GM21381 (cell line): ENCODE results near the gene C1orf56.

Experiments used
- ATAC-seq: cut with Tn5 transposase; IDR thresholded peaks from one replicate; pipeline ENCODE4 v1.9.1; 2021; ENCODE audit warnings: mild to moderate bottlenecking, moderate library complexity; ENCODE audit not compliant: unreplicated experiment

C1orf56 gene

DNA sequence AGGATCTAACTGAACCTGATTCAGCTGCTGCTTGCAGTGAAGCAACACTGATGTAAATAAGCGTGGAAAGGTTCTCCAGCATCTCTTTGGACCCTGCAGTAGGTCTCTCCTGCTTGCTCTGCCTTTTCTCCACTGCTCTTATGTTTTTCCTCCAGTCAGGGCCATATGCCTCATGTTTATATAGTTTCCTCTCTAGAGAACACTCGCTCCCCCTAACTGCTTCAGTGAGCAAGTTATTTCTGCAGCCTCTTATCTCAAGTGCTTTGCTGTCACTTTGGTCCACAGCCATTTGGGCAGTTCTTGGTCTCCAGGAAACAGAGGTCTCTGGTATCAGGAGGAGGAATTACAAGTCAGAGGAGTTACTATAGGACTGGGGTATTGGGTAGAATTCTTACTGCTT lies 34.0 kb upstream of the C1orf56 start:
- no peak for ATAC-seq

DNA sequence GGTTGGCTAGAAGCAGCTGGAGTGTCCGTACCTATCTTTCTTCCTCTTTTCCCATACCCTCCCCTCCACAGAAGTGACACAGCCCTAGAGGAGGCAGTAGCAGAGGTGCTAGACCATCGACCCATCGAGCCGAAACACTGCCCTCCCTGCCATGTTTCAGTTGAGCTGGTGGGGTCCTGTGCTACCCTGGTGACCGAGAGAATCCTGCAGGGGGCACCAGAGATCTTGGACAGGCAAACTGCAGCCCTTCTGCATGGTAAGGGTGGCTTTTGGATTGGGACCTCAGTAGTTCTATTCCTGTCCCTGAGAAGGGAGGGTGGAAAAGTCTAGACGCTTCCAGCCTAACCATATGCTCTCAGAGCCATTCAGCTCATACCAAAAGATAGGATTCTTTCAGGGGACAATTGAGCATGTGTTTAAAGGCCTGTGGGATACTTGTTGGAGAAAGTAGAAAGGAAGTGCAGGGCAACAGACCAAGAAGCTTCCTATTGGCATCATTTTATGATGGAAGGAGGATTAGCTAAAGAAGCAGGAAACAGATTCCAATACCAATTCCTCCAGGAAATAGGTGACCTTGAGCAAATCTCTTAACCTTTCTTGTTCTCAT lies 22.9 kb upstream of the C1orf56 start:
- no peak for ATAC-seq

DNA sequence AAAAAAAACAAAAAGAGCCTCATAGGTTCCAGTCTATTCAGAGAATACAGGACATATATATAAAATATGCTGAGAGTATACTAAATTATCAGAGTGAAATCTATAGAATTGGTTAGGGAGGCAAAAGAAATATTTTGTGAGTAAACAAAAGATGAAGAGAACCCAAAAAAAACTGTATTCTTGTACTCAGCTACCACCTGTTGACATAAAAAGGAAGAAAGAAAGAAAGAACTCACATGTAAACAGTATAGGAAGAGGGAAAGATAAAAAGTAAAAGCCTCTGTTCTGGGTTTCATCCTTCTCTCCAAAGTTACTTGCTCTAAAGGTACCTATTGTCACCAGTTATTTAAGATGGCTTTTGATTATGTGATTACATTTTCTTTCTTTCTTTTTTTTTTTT lies 21.1 kb upstream of the C1orf56 start:
- ATAC-seq, result no peak

DNA sequence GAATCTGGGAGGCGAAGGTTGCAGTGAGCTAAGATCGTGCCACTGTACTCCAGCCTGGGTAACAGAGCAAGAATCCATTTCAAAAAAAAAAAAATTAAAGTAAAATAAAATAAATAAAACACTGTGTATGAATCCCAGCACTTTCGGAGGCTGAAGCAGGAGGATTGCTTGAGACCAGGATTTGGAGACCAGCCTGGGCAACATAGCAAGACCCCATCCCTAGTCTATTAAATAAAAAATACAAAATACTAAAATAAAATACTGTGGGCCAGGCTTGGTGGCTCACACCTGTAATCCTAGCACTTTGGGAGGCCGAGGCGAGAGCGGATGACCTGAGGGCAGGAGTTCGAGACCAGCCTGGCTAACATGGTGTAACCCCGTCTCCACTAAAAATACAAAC lies 15.4 kb upstream of the C1orf56 start:
- ATAC-seq, result no peak

DNA sequence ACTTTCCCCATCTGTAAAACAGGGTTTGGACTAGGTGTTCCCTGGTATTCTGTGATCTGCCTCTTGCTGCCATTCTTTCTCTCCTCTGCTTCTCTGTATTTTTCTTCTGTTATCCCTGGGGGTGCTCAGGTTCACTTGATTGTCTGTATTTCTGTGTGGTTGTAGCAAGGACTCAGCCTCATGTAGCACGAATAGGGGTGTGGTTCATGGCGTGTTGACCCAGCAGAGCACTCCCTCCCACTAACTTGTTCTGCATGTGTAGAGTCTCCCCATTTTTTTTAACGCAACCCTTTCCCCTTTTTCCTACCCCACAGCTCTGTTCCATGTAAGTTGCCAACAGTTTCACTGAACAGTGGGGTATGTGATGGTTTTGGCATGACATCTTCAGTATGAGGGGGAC lies 12.4 kb upstream of the C1orf56 start:
- ATAC-seq, result no peak

DNA sequence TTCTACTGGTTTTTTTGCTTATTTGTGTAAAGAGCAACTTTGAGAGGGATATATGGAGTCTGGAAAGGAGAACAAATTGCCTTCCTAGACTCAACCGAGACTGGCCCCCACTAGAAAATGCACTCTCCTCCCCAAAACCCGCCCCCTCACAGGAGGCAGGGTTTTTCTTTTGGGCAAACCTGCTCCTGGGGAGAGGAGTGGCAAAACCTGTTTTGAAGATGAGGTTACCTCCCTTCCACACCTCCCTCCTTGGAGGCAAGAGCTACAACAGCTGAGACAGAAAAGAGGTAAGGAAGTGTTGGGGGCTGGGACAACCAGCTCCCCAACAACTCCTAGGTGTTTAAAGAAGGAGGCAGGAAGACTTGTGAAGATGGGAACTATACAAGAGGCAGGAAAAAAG lies 11.2 kb upstream of the C1orf56 start, which contains the start of gene BNIPL:
Gene BNIPL (plus strand): TSS at position 231 of the 400 bp plus-strand sequence. CDS start 140 bp downstream, at position 371.
- no peak for ATAC-seq

DNA sequence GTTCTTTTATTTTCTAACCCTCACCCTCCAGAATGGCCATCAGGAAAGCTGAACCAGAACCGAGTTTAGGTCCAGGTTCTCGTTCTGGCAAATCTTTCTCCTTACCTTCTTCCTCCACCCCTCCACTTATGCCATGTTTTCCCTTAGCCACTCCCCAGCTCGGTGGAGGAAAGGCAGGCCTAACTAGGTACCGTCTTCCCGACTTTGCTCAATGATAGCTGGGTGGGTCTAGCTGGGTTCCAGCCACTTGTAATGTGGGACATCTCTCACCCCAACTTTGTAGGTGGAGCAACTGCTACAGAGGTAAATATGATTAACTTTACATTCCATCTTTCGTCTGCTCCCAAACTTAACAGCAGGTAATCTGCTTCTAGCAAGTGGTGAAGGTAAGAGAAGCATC lies 10.5 kb upstream of the C1orf56 start:
- ATAC-seq, result no peak

DNA sequence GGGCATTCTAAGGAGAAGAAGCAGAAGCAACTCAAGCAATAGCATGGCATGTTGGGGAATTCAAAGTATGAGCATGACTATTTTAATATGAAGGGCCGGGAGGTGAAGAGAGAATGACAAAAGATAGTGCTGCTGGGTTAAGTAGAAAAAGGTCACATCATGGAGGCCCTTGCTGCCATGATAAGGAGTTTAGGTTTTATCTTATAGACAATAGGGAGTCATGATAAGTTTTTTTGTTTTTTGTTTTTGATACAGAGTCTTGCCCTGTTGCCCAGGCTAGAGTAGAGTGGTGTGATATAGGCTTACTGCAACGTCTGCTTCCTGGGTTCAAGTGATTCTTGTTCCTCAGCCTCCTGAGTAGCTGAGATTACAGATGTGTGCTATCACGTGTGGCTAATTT lies 8.0 kb upstream of the C1orf56 start:
- ATAC-seq, result no peak

DNA sequence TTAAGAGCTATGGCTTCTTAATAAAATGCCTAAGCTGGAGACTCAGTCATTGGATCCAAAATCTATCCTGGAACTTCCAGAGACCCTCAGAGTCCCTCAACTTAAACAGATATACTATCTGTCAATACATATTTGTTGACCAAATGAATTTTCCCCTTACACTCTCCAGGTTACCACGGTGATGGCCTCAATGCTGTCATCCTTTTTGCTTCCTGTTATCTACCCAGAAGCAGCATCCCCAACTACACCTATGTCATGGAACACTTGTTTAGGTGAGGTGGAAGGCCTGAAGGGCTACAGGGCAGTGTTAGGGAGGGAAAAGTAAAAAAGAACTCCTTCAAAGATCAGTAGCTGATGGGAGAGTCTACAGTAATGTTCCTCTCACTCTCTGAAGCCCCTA lies 4.4 kb upstream of the C1orf56 start:
- ATAC-seq, result no peak

DNA sequence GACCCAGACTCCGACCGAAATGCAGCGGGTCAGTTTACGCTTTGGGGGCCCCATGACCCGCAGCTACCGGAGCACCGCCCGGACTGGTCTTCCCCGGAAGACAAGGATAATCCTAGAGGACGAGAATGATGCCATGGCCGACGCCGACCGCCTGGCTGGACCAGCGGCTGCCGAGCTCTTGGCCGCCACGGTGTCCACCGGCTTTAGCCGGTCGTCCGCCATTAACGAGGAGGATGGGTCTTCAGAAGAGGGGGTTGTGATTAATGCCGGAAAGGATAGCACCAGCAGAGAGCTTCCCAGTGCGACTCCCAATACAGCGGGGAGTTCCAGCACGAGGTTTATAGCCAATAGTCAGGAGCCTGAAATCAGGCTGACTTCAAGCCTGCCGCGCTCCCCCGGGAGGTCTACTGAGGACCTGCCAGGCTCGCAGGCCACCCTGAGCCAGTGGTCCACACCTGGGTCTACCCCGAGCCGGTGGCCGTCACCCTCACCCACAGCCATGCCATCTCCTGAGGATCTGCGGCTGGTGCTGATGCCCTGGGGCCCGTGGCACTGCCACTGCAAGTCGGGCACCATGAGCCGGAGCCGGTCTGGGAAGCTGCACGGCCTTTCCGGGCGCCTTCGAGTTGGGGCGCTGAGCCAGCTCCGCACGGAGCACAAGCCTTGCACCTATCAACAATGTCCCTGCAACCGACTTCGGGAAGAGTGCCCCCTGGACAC lies 534 bp downstream of the C1orf56 start:
- peak; percentile 49 for ATAC-seq

DNA sequence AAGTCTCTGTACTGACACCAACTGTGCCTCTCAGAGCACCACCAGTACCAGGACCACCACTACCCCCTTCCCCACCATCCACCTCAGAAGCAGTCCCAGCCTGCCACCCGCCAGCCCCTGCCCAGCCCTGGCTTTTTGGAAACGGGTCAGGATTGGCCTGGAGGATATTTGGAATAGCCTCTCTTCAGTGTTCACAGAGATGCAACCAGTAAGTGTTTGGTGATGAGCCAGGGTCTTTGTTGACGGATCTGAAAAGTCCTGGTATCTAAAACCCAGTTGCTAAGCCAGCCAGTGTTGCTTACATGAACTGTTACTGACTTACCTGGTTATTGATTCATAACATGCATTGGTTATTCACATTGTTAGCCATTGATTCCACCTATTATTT lies 1.1 kb downstream of the C1orf56 start:
- ATAC-seq, result no peak

DNA sequence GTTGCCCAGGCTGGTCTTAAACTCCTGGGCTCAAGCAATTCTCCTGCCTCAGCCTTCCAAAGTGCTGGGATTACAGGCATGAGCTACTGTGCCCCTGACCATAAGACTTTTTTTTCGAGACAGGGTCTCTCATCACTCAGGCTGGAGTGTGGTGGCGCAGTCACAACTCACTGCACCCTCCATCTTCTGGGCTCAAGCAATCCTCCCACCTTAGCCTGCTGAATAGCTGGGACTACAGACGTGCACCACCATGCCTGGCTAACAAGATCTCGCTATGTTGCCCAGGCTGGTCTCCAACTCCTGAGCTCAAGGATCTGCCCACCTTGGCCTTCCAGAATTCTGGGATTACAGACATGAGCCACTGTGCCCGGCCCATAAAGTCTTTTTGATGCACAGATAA lies 1.9 kb downstream of the C1orf56 start:
- no peak for ATAC-seq

DNA sequence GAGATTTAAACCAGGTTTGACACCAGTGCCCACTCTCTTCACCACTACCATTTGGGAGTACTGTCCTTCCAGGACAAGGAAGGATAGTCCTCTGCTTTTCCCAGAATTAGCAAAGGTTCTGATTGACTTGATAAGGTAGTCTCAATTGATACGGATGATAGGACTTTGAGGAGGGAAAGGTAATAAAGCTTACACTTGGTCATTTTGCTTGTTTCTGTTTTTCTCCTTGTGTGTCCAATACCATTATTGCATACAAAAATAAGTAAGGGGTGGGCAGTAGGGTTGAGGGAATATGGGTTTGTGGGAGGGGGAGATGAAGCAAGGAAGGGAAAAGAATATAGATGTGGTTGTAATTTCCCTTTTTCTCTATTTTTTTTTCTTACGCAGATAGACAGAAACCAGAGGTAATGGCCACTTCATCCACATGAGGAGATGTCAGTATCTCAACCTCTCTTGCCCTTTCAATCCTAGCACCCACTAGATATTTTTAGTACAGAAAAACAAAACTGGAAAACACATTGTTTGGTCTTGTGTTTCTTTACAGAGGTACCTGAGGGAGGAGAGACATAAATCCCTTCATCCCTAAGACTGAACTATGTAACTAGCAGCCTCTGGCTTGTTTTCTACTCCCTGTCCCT lies 2.6 kb downstream of the C1orf56 start:
- ATAC-seq, result no peak

DNA sequence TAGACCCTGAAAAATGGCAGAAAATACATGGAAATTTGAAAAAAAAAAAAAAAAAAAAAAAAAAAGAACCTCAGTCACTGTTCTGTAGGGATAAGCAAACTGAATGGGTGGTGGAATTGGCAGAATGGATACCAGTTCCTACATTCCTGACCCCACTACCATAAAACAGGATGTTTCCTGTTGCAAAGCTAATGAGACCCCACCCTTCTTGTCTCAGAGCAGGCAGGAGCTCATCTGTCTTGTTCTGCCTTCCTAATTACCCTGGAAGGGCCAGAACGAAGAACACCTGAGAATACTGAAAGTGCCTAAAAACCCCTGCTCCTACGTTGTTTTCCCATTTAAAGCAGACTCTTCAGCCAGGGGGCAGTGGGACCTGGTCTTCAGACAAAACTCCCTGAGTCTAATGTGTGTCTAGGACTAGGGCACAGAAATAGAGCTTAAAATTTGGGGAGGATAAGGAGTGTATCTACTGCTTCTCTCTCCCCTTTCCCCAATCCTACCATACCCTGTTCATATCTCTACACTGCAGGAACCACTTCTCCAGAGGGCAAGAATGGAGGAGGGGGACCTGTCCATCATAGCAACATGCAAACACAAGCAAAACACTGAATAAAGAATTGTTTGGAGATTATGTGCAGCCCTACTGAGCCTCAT lies 3.9 kb downstream of the C1orf56 start:
- ATAC-seq, result no peak

DNA sequence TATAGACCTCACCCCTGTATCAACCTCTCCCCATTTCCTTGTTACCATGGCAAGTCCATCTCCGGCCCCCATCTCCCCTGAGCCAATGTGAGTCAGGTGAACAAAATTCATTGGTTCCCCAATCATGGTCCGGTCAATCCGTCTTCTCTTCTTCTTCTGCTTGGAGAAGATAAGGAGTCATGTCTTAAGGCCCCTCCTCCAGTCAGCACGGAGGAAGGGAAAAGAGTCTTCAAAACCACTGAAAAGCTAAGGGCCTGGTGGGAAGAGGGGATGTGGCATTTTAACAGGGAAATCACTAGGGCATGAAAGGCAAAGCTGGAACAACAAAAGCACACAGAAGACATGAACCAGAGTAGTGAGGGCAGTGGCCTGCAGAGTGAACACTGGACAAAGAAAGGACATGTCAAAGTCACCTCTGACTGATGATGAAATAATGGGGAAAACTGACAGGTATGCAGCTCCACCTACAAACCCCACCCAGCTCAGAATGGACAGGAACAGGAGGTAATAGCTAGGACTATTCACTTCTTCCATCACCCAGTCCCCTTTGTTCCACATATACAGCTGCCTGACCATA lies 7.5 kb downstream of the C1orf56 start:
- no peak for ATAC-seq

DNA sequence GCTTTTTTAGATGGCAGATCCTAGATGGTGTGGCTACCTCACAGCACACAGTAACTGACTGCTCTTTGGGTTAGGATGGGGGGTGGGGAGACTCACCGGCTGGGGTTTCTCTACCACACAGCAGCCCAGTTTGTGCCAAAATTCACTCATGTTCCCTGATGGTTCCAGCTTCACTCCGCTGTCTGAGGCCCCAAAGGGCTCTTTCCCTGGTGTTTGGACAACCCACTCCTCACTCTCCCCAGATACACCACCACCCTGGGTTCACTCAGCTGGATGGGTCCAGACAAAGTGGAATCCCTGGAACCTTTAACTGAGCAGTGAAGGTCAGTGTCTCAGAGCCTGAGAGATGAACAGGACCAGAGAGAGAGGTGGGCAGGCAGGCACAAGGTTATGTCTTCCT lies 8.0 kb downstream of the C1orf56 start:
- ATAC-seq, result no peak

DNA sequence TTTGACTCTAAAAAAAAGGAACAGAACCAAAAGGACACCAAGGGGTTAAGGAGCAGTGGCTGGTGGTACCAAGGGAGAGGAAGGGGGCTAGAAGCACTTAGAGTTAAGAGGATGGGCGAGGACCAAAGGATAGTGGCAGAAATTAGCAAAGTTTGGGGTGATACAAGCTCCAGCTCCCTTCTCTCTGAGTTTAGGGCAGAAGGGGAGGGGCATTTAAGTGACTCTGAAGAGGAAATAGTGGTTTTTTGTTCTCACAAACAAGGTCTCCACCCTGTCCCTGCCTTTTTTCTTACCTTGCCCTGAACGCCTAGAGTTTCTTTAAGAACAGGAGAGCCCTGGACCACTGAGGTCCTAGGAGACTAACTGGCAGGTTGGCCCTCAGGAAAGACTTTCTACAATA lies 8.6 kb downstream of the C1orf56 start:
- ATAC-seq, result no peak

DNA sequence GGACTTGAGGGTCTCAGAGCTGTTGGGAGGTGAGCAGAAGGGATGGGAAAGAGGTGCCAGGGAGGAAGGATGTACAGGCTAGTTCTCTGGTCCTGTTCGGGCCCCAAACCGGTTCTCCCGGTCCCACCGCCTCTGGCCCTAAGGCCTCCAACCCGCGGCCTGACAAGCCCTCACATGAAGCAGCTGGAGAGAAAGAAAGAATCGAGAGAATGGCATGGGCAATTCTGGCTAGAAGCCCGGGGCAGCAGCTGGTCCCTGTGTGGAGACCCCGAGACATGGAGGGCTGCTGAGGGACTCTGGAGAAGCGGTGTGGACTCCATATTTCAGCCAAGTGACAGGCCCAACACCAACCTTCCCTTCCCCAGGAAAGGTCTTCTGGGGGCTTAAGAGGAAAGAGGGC lies 11.1 kb downstream of the C1orf56 start:
- no peak for ATAC-seq

DNA sequence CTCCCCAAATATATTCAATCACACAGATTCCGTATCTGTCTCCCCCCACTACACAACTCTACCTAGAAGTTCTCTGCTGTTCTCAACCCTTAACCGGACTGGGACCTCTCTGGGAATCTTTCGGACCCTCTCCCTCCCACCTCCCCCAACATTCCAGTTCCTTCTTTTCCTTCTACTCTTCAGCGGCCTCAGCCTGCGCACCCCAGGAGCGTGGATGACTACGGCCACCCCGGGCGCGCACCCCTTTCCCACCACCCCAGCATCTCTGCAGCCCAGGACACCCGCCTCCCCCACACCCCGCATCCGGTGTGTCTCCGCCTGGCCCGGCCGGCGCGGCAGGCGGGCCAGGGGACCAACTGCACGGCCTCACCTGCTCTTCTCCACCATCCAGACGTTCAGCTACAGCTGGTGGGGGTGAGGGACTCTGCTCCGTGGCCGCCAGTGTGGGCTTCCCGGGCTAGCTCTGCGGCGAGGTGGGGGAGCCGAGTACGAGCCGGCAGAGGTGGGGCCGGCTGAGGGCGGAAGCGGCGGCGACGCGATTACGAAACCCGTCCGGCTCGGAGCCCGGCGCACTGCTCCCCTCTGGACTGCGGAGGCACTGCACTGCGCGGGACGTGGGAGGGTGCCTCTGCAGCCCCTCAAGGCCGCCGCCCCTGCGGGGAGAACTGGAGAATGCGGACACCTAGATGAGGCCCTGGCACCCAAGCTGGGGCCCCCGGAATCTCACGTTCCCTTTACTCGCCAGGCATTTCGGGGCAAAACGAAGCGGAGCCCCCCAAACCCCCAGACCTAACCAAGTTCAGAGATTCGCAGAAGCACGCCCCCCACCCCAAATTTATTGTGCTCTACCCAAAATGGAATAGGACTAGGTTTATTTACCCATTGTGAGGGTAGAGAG lies 11.8 kb downstream of the C1orf56 start, which contains the start of gene CDC42SE1:
Gene CDC42SE1 (minus strand): TSS at position 514 of the 898 bp plus-strand sequence. CDS start 3,892 bp downstream, outside the sequence.
- ATAC-seq, result peak; percentile 74

DNA sequence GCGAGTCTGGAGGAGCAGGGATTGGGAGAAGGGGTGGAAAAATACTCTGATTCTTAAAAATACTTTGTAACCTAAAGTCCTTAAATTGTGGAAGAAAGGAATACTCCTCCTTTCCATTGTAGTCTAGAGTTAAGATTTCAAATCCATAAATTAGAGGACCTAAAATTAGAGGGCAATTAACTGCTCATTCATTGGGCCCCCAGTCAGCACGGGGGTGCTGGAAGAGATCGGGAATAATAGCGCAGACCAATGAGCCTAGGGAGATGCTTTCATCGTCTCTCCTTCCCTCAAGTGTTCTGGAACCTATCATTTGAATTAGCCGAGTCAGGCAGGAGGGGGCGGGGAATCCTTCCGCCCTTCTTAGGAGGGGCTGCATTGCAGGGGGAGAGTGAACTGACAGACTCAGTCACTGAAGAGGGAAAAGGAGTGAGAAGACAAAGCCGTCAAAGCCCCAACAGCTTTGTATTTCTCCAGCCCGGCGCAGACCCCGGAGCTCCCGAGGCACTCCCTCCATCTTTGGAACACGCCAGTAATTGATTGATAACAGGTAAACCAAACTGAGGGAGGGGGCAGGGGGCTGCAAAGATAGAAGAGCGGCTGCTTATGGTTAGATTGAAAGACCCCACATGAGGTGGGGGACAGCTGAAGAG lies 12.6 kb downstream of the C1orf56 start, which contains the start of gene MLLT11:
Gene MLLT11 (plus strand): TSS at position 391 of the 650 bp plus-strand sequence. CDS start 6,828 bp downstream, outside the sequence.
- ATAC-seq, result no peak
